Ascending aorta (tissue), 2 donors: Measurements from ENCODE around the gene MRFAP1L1. TPM values are rescaled to one million over a fixed set of nuclear protein-coding genes. Genes with fewer than 3 reads are reported as not detected.
A peak's percentile ranks its signal among the peaks of the same experiment; 100 is the strongest.
"Not testable (repeated sequence)": the region's sequence is repeated elsewhere in the genome, so short reads cannot be mapped to it uniquely, and the experiment has no call there.

ENCODE experiments used
- DNase-seq, 2 donors: peaks; one replicate each; pipeline ENCODE4 v3.0.0-alpha.2; 2019; ENCODE audit warnings: low spot score in 2 of 2
- H3K27ac ChIP-seq, 2 donors: fragments of 200-600 bp; sonication (generic); one replicate each; pipeline ENCODE4 v1.5.1; 2016 to 2017; ENCODE audit warnings: mild to moderate bottlenecking in 1 of 2
- H3K27me3 ChIP-seq: fragments of 200-600 bp; sonication (generic); one replicate; pipeline ENCODE4 v1.5.1; 2017
- H3K36me3 ChIP-seq, 2 donors: fragments of 200-600 bp; sonication (generic); one replicate each; pipeline ENCODE4 v1.5.1; 2016
- H3K4me1 ChIP-seq, 2 donors: fragments of 200-600 bp; sonication (generic); one replicate each; pipeline ENCODE4 v1.5.1; 2016 to 2017; ENCODE audit warnings: mild to moderate bottlenecking in 1 of 2
- H3K4me3 ChIP-seq, 2 donors: fragments of 200-600 bp; sonication (generic); one replicate each; pipeline ENCODE4 v1.5.1; 2016 to 2017; ENCODE audit warnings: mild to moderate bottlenecking in 1 of 2
- H3K9me3 ChIP-seq, 2 donors: fragments of 200-600 bp; sonication (generic); one replicate each; pipeline ENCODE4 v1.5.1; 2016
- intact Hi-C: fragments of 100-400 bp; cut with DNase I; formaldehyde crosslinking; loops from one replicate; pipeline ENCODE4 v1.15.1; 2023
- total RNA-seq: library from RNA; depleted of rRNA; stranded (reverse); fragments of >200 nt; gene quantifications from one replicate; pipeline ENCODE4 v1.1.0, GENCODE V29; 2016
- TF ChIP-seq, protein P1 (sequence below), 3 experiments: fragments of 200-600 bp in 2 of 3; fragments of 450-650 bp in 1 of 3; sonication (generic) in 2 of 3; IDR thresholded peaks; one replicate each; pipeline ENCODE4 v1.5.1; 2016 to 2019; ENCODE audit warnings: antibody characterized with exemption in 3 of 3, mild to moderate bottlenecking in 1 of 3, moderate library complexity in 1 of 3

The MRFAP1L1 gene
- total RNA-seq = 34.1 TPM

GRCh38 chr4:6709230-6710114 lies at the start of gene MRFAP1L1:
Gene MRFAP1L1, minus strand, starts transcription at chr4:6709865. Its CDS starts 236 bp downstream, at chr4:6709629.
- peaks cover 0 to 9% of the 10 kb centered on the region in 2 donors for H3K36me3 ChIP-seq
- TF ChIP-seq, protein P1, sequence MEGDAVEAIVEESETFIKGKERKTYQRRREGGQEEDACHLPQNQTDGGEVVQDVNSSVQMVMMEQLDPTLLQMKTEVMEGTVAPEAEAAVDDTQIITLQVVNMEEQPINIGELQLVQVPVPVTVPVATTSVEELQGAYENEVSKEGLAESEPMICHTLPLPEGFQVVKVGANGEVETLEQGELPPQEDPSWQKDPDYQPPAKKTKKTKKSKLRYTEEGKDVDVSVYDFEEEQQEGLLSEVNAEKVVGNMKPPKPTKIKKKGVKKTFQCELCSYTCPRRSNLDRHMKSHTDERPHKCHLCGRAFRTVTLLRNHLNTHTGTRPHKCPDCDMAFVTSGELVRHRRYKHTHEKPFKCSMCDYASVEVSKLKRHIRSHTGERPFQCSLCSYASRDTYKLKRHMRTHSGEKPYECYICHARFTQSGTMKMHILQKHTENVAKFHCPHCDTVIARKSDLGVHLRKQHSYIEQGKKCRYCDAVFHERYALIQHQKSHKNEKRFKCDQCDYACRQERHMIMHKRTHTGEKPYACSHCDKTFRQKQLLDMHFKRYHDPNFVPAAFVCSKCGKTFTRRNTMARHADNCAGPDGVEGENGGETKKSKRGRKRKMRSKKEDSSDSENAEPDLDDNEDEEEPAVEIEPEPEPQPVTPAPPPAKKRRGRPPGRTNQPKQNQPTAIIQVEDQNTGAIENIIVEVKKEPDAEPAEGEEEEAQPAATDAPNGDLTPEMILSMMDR (IDR thresholded peaks at IDR 0.05) = peak in 1 of 3 experiments; percentile 16
- peak within 1 kb of the TSS; percentile 83 to 85 for H3K27ac ChIP-seq
- no peaks in the 10 kb centered on the region for H3K9me3 ChIP-seq
- DNase-seq = peak; percentile 83 to 98
- intact Hi-C loops = loop anchor here (1.0 to 2.0 kb wide), 2 partner anchors 35 to 69 kb away; partner anchors contain the start of gene MRFAP1
- peaks cover 0 to 28% of the 10 kb centered on the region in 2 donors for H3K4me1 ChIP-seq
- H3K27me3 ChIP-seq = no peaks in the 10 kb centered on the region
- peak within 1 kb of the TSS; percentile 92 to 99 for H3K4me3 ChIP-seq

DNA sequence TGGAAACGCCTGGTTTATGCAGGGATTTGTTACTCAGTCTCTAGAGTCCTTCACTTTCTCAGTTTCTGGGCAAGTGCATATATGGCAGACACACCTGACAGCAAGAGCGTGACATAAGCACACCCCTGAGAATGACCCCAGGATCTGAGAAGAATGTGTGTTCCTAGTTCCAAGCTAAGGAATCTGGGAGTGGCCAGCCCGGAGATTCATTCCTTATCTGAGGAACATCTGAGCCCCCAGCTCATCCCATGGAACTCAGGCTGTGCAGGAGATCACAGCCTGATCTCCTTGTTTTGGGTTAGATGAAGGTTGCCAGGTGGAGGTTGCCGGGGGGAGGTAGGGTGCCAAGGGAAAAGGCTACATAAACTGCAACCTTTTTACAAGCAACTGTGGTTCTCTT lies 49.1 kb upstream of the MRFAP1L1 start:
- intact Hi-C loops = no loop called here
- Histone ChIP-seq H3K36me3 (no peaks in the 10 kb centered on the region), H3K4me1 (no peaks in the 10 kb centered on the region), H3K9me3 (no peaks in the 10 kb centered on the region), H3K27me3 (no peaks in the 10 kb centered on the region), H3K4me3 (no peak overlapping the region), H3K27ac (no peak overlapping the region)
- no peak for DNase-seq
- TF ChIP-seq, protein P1 (IDR thresholded peaks at IDR 0.05) = no peak

GRCh38 chr4:6756345-6756744 lies 46.7 kb upstream of the MRFAP1L1 start:
- H3K4me3 ChIP-seq, H3K36me3 ChIP-seq, DNase-seq, H3K27ac ChIP-seq, H3K27me3 ChIP-seq, H3K4me1 ChIP-seq, H3K9me3 ChIP-seq, intact Hi-C loops: not testable (repeated sequence)

GRCh38 chr4:6755088-6755753 lies 45.6 kb upstream of the MRFAP1L1 start:
- no peak for DNase-seq
- no peak overlapping the region for H3K4me3 ChIP-seq
- no peaks in the 10 kb centered on the region for H3K9me3 ChIP-seq
- intact Hi-C loops = no loop called here
- H3K27ac ChIP-seq = no peak overlapping the region
- no peaks in the 10 kb centered on the region for H3K27me3 ChIP-seq
- TF ChIP-seq, protein P1 (IDR thresholded peaks at IDR 0.05) = no peak
- H3K36me3 ChIP-seq = no peaks in the 10 kb centered on the region
- no peaks in the 10 kb centered on the region for H3K4me1 ChIP-seq

GRCh38 chr4:6754481-6755087 lies 44.9 kb upstream of the MRFAP1L1 start:
- no peak overlapping the region for H3K27ac ChIP-seq
- no peaks in the 10 kb centered on the region for H3K4me1 ChIP-seq
- no peaks in the 10 kb centered on the region for H3K9me3 ChIP-seq
- H3K27me3 ChIP-seq = no peaks in the 10 kb centered on the region
- H3K36me3 ChIP-seq = no peaks in the 10 kb centered on the region
- TF ChIP-seq, protein P1 (IDR thresholded peaks at IDR 0.05) = no peak
- no peak for DNase-seq
- intact Hi-C loops = no loop called here
- H3K4me3 ChIP-seq = no peak overlapping the region
